Heart left ventricle (tissue), 16 donors: ENCODE results near the gene FOXJ1. TPM values are rescaled to one million over a fixed set of nuclear protein-coding genes. Genes with fewer than 3 reads are reported as not detected.

Experiments used
- ATAC-seq, 4 donors: fragments of 200-7000 bp; cut with Tn5 transposase; one replicate each; pipeline ENCODE4 v1.9.1; 2020 to 2022; ENCODE audit warnings: moderate library complexity in 4 of 4, mild to moderate bottlenecking in 3 of 4, moderate number of reproducible peaks in 1 of 4
- DNase-seq, 5 donors: peaks; one replicate each; pipeline ENCODE4 v3.0.0-alpha.2; 2020
- H3K27ac ChIP-seq, 12 donors: fragments of 200-600 bp; sonication (generic) in 4 of 12; one replicate each; pipeline versions ENCODE4 v1.5.0 to v1.8.0; 2016 to 2022; ENCODE audit warnings: mild to moderate bottlenecking in 2 of 12
- H3K27me3 ChIP-seq, 9 donors: fragments of 200-600 bp; sonication (generic) in 2 of 9; one replicate each; pipeline versions ENCODE4 v1.5.1 to v1.8.0; 2016 to 2022; ENCODE audit warnings: mild to moderate bottlenecking in 3 of 9
- H3K36me3 ChIP-seq, 9 donors: fragments of 200-600 bp; sonication (generic) in 2 of 9; one replicate each; pipeline versions ENCODE4 v1.5.0 to v1.8.0; 2018 to 2022; ENCODE audit warnings: mild to moderate bottlenecking in 2 of 9
- H3K4me1 ChIP-seq, 12 donors: fragments of 200-600 bp; sonication (generic) in 4 of 12; one replicate each; pipeline versions ENCODE4 v1.5.0 to v1.8.0; 2016 to 2022; ENCODE audit warnings: mild to moderate bottlenecking in 3 of 12
- H3K4me3 ChIP-seq, 12 donors: fragments of 200-600 bp; sonication (generic) in 4 of 12; one replicate each; pipeline versions ENCODE4 v1.5.0 to v1.8.0; 2017 to 2022; ENCODE audit warnings: mild to moderate bottlenecking in 9 of 12, moderate library complexity in 4 of 12
- H3K9me3 ChIP-seq, 12 donors: fragments of 200-600 bp; sonication (generic) in 4 of 12; one replicate each; pipeline versions ENCODE4 v1.5.0 to v1.8.0; 2016 to 2022; ENCODE audit warnings: mild to moderate bottlenecking in 1 of 12
- POLR2A ChIP-seq, 2 donors: fragments of 450-650 bp; IDR thresholded peaks; one replicate each; pipeline ENCODE4 v1.6.1; 2017; ENCODE audit warnings: antibody characterized with exemption in 2 of 2, mild to moderate bottlenecking in 2 of 2, moderate library complexity in 2 of 2
- WGBS, 4 donors: extraction: QIAGEN DNeasy Blood & Tissue Kit in 2 of 4; methylation state at CpG; one replicate each; pipeline versions ENCODE4 v1.1.5 to v1.1.7; 2013 to 2018; 5-methylcytosine and 5-hydroxymethylcytosine counted together
- intact Hi-C, 10 donors: fragments of 100-400 bp; cut with DNase I; formaldehyde crosslinking; loops; one replicate each; pipeline versions ENCODE4 v1.11.1 to v1.14.2; 2022
- polyA plus RNA-seq, 2 donors: library from polyadenylated mRNA; stranded (reverse); fragments of 200-250 nt; gene quantifications; one replicate each; pipeline ENCODE4 v1.2.3, GENCODE V29; 2013
- total RNA-seq, 9 donors: library from RNA; depleted of rRNA in 2 of 9; stranded (reverse); fragments of >200 nt in 2 of 9; fragmentation: NEBNext Ultra II Directional in 3 of 9; extraction: Animal tissue kit (Norgen Biotek cat#: 25700) in 3 of 9; gene quantifications; one replicate each; pipeline versions ENCODE4 v1.1.0 to v1.2.4, GENCODE V29; 2016 to 2023
- TF ChIP-seq, protein P1 (sequence below), 12 donors: fragments of 200-600 bp; sonication (generic) in 4 of 12; IDR thresholded peaks; one replicate each; pipeline versions ENCODE4 v1.5.0 to v1.8.0; 2018 to 2022; ENCODE audit warnings: antibody characterized with exemption in 12 of 12, mild to moderate bottlenecking in 5 of 12
- donor health status: ischemic (EF 13 %, LVEDD 7.1; RV severe dilation, severe dysfunction).
- donor health status: healthy with polysubstance abuse.
- donor health status: DM: no; HTN: yes; CAD: no.
- donor health status: DM: no; HTN: no; CAD: no.
- donor health status: ischemic (EF 25% LVEDD 6.9; RV normal size, moderate dysfunction).
- donor health status: ischemic (EF 25% LVEDD 5.7; RV mildly dilated, moderate dysfunction).
- donor health status: healthy.
- donor health status: DM: yes; HTN: yes; CAD: no.
- donor health status: ischemic (EF 35%, LVEDD 5.7; RV mildly dilated, moderate dysfunction).
- donor health status: nonischemic (EF 11% LVEDD 7.7; RV severe dilation, severe dysfunction).
- donor health status: DM: yes; HTN: yes; CAD: no.
- donor health status: PGD.
- donor health status: ischemic (EF 29% LVEDD 5.4; RV normal size, mild dysfunction).
- donor health status: nonischemic (EF 23%, LVEDD 6.1; RV moderate dilation, normal function).

Gene FOXJ1
- total and polyA plus RNA-seq, 11 donors = not detected

DNA sequence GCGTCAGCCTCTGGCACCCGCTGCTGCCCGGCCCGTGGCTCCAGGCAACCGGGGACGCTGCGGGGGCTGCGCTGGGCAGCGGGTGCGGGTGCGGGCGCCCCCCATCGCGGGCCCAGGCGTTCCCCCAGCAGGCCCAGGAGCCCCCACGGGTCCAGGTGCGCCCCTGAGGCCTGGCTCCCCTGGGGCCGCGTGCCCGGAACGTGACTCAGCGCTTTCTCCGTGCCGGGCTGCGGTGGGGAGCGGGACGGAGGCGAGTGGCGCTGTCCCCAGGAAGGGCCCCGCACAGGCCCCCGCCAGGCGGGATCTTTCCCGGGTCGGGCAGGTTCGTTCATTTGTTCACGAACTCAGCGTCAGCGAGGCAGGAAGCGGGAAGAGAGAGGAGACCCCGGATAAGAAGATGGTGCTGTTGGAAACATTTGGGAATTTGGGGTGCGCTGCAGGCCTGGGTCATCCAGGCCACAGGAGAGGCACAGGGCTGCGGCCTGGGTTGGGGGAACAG, 19.1 kb downstream of the FOXJ1 start:
- ATAC-seq (peak in 3 of 4 donors; percentile 30 to 60 (median 35)), DNase-seq (peak in 1 of 5 donors; percentile 47)
- Histone ChIP-seq H3K4me1 (peaks cover 0 to 15% (median 2%) of the 10 kb centered on the region in 12 donors), H3K4me3 (peak overlapping the region in 11 of 12 donors; percentile 12 to 62 (median 42)), H3K27me3 (no peaks in the 10 kb centered on the region), H3K36me3 (no peaks in the 10 kb centered on the region), H3K27ac (peak overlapping the region in 3 of 12 donors; percentile 4 to 34 (median 25)), H3K9me3 (no peaks in the 10 kb centered on the region)
- WGBS, 4 donors = 33 to 59% (median 38%) methylated on average over 16 to 42 of the region's 42 CpGs
- intact Hi-C loops = loop anchor here (1.0 to 5.0 kb wide), 10 partner anchors 25 to 275 kb away; no protein-coding TSS in a partner anchor
- TF ChIP-seq, protein P1, sequence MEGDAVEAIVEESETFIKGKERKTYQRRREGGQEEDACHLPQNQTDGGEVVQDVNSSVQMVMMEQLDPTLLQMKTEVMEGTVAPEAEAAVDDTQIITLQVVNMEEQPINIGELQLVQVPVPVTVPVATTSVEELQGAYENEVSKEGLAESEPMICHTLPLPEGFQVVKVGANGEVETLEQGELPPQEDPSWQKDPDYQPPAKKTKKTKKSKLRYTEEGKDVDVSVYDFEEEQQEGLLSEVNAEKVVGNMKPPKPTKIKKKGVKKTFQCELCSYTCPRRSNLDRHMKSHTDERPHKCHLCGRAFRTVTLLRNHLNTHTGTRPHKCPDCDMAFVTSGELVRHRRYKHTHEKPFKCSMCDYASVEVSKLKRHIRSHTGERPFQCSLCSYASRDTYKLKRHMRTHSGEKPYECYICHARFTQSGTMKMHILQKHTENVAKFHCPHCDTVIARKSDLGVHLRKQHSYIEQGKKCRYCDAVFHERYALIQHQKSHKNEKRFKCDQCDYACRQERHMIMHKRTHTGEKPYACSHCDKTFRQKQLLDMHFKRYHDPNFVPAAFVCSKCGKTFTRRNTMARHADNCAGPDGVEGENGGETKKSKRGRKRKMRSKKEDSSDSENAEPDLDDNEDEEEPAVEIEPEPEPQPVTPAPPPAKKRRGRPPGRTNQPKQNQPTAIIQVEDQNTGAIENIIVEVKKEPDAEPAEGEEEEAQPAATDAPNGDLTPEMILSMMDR (IDR thresholded peaks at IDR 0.05) = no peak
- TF ChIP-seq POLR2A (IDR thresholded peaks at IDR 0.05) = no peak

DNA sequence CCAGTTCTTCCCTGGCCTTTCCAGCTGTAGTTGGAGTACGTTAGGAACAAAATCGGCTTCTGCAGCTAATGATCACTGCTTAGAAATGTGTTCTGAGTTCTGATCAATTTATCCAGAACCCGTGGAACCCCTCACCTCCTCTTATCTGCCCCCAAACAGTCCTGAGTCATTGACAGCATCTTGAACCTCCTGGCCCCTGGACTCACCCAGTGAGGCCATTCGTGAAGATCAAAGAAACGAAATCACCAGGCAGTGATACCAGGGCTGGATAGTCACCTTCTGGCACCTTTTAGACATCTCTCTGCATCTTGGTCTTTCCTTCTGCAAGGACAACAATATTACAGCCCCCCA, 20.4 kb downstream of the FOXJ1 start:
- intact Hi-C loops = loop anchor here (1.0 to 5.0 kb wide), 9 partner anchors 60 to 277 kb away; no protein-coding TSS in a partner anchor
- Histone ChIP-seq H3K27ac (no peak overlapping the region), H3K4me1 (peaks cover 0 to 15% (median 2%) of the 10 kb centered on the region in 12 donors), H3K9me3 (no peaks in the 10 kb centered on the region), H3K4me3 (no peak overlapping the region), H3K27me3 (no peaks in the 10 kb centered on the region), H3K36me3 (no peaks in the 10 kb centered on the region)
- DNase-seq (no peak), ATAC-seq (no peak)
- TF ChIP-seq, protein P1 (IDR thresholded peaks at IDR 0.05) = no peak
- TF ChIP-seq POLR2A (IDR thresholded peaks at IDR 0.05) = no peak
- WGBS, 4 donors = 87 to 90% (median 88%) methylated on average over 5 of the region's 5 CpGs

DNA sequence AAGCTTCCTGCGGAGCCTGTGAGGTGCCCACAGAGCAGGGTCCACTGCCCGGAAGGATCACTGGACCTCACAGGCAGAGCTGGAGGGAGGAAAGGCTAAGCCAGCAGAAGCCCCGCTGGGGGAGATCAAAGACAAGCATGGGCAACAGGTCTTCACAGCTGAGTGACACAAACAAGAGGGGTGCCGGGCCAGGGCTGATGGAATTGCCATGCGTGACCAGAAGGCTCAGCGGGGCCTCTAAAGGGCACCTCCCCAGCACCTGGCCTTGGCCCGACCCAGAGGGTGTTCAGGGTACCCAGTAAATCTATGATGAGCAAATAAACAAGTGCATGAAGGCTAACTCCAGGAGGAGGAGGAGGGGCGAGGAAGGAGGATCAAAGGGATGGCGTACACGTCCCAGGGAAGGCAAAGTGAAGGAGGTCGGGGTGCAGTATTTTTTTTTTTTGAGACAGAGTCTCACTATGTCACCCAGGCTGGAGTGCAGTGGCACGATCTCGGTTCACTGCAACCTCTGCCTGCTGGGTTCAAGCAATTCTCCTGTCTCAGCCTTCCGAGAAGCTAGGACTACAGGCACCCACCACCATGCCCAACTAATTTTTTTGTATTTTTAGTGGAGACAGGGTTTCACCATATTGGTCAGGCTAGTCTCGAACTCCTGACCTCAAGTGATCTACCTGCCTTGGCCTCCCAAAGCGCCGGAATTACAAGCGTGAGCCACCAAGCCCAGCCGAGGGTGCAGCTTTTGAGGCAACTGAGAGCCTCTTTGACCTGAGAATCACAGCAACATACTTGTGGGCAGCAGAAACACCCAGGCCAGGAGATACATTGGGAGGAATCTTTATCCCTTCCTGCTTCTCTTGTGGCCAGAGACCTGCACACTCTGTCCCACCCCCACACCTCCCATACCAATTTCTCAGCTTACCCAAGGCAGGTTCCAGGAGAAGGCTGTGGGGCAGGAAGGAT, 21.4 kb downstream of the FOXJ1 start:
- TF ChIP-seq, protein P1 (IDR thresholded peaks at IDR 0.05) = no peak
- TF ChIP-seq POLR2A (IDR thresholded peaks at IDR 0.05) = no peak
- Histone ChIP-seq H3K4me3 (no peak overlapping the region), H3K4me1 (peaks cover 0 to 15% (median 2%) of the 10 kb centered on the region in 12 donors), H3K27ac (no peak overlapping the region), H3K27me3 (no peaks in the 10 kb centered on the region), H3K9me3 (no peaks in the 10 kb centered on the region), H3K36me3 (no peaks in the 10 kb centered on the region)
- ATAC-seq = no peak
- intact Hi-C loops = loop anchor here in 8 of 10 donors (2.0 to 5.0 kb wide), 7 partner anchors 61 to 278 kb away; no protein-coding TSS in a partner anchor
- WGBS, 4 donors = 81 to 87% (median 85%) methylated on average over 19 of the region's 19 CpGs
- no peak for DNase-seq

DNA sequence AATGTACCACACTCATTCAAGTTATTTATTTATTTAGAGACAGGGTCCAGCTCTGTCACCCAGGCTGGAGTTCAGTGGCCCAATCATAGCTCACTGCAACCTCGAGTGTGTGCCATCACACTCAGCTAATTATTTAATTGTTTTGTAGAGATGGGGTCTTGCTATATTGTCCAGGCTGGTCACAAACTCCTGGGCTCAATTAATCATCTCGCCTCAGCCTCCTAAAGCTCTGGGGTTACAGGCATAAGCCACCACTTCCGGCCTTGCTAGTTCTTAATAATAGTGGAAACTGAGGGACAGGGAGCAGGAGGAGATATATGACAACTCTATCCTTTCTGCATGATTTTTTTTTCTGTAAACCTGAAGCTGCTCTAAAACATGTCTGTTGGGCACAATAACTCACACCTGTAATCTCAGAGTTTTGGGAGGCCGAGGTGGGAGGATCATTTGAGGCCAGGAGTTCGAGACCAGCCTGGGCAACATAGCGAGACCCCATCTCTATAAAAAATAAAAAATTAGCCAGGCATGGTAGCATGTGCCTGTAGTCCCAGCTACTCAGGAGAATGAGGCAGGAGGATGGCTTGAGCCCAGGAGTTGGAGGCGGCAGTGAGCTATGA, 25.8 kb downstream of the FOXJ1 start:
- 85 to 91% (median 89%) methylated on average over 7 of the region's 7 CpGs for WGBS, 4 donors
- Histone ChIP-seq H3K9me3 (no peaks in the 10 kb centered on the region), H3K4me1 (no peaks in the 10 kb centered on the region), H3K27me3 (no peaks in the 10 kb centered on the region), H3K36me3 (no peaks in the 10 kb centered on the region), H3K27ac (no peak overlapping the region), H3K4me3 (no peak overlapping the region)
- ATAC-seq (no peak), DNase-seq (no peak)
- intact Hi-C loops = no loop called here
- no peak for TF ChIP-seq POLR2A (IDR thresholded peaks at IDR 0.05)
- TF ChIP-seq, protein P1 (IDR thresholded peaks at IDR 0.05) = no peak
